HG03064 (cell line): ENCODE results near the gene PPEF1.
"Not testable (repeated sequence)": the region's sequence is repeated elsewhere in the genome, so short reads cannot be mapped to it uniquely, and the experiment has no call there.

ENCODE experiments used
- ATAC-seq: cut with Tn5 transposase; IDR thresholded peaks from one replicate; pipeline ENCODE4 v1.9.1; 2021; ENCODE audit warnings: low read depth; ENCODE audit not compliant: unreplicated experiment

PPEF1 gene

GRCh38 chrX:18789916-18790315 is 82.5 kb downstream of the PPEF1 start:
- no peak for ATAC-seq

DNA sequence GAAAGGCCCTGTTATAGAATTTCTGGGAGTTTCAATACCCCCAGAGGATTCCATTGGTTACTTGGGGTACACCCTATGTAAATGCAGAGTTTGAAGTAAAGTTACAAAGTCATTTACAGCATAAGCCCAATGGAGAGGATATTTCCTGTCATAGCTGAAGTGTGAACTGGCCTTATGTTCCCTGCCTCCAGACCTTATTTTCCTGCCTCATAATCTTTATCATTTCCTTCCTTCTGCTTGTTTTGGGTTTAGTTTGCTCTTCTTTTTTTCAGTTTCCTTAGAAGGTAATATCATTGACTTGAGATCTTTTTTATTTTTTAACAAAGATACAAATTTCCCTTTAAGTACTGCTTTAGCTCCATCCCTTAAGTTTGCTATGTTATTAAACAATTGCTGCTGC is 85.4 kb downstream of the PPEF1 start:
- no peak for ATAC-seq

DNA sequence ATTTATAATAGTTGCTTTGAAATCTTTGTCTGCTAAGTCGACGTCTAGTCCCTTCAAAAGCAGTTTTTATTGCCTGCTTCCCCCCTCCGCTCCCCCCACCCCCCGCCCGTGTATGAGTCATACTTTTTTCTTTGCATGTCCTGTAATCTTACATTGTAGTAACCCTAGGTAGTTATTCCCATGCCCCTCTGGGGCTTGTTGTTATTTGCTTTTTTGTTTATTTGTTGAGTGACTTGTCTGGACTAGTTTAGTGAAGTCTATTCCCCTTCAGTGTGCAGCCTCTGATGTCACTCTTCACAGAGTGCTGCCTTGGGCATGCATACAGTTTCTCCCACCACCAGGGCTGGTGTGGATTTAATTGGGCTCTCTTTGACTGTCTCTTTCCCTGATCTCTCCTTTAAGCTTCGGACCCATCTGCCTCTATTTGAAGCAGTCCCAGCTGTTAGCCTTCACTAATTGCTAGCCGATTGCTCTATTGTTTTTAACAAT is 86.2 kb downstream of the PPEF1 start:
- no peak for ATAC-seq

DNA sequence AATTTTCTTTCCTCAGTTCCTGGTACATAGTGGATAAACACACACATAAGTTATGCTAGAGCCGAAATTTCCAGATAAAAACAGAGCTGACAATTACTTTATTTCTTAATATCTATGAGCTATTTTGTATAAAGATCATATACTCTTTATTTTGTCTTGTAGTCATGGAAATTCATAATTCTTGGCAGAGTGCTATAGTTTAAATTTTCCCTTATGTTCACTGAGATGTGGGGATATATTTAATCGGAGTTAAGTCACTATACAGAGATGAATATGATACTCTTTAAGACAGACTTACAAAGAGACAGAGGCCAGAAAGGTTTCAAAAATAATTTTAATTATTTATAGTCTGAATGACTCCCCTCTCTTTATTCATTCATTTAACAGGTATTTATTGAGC is 89.7 kb downstream of the PPEF1 start:
- no peak for ATAC-seq

DNA sequence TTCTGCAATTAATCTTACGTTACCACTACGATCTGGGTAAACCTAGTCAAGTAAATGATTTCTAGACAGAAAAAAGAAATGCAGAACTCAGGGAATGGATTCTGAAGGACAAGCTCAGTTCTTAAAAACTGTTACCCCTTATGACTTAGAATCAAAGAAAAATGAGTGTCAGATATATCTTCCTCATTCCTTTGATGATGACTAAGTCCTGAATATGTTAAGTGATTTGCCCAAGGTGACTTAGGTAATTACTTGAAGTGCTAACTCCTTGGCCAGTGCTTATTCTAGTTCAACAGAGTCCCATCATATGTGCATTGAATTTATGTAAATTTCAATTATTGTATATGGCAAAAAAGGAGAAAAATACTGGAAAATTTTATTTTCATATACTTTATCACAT is 92.5 kb downstream of the PPEF1 start:
- ATAC-seq = no peak

DNA sequence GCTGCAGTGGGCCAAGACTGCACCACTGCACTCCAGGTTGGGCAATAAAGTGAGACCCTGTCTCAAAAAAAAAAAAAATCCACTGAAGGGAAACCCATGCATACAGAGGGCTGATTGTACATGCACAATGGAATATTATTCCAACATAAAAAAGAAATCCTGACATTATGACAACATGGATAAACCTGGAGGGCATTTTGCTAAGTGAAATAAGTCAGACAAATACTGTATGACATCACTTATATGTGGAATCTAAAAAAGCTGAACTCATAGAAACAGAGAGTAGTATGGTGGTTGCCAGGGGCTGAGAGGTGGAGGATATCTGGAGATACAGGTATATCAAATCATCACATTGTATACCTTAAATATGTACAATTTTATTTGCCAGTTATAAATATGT is 102.2 kb downstream of the PPEF1 start:
- ATAC-seq = no peak

DNA sequence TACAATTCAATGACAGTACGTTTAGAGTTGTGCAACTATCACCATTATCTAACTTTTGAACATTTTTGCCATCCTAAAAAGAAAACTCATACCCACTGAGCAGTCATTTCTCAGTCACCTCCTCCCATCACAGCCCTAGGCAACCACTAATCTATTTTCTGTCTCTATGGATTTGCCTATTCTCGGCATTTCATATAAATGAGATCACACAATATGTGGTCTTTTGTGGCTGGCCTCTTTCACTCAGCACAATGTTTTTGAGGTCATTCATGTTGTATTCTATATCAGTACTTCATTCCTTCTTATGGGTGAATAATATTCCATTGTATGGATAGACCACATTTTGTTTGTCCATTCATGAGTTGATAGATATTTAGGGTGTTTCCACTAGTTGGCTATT is 103.0 kb downstream of the PPEF1 start:
- ATAC-seq = no peak

GRCh38 chrX:18825375-18825774 is 117.9 kb downstream of the PPEF1 start:
- ATAC-seq = no peak

GRCh38 chrX:18828832-18829404 is 121.5 kb downstream of the PPEF1 start:
- ATAC-seq = no peak

DNA sequence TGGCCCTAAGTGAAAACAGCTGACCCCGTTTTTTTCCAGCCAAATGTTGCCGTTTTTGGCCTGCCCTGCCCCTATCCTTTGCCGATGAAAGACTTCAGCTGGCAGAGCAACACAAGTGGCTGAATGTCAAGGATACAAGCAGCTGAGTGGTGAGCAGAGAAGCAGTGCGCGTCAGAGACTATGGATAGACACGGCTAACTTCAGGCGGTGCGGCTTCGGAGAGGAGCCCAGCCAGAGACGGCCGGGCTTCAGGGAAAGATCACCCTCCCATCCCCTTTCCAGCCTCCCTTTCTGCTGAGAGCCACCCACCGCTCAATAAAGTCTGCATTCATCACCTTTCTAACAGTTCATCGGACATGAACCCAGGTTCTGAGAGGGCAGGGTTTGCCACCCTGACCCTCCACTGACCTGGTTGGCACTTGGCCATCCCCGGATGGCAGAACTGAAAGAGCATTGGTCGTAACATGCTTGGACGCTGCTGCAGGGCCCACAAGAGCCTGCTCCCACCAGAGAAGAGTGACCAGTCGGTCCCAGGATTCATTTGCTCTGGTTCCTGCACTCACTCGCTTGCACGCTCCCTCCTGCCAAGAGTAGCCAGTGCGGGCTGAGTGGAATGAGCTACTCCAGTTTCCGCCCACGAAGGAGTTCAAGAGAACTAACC is 125.8 kb downstream of the PPEF1 start:
- ATAC-seq = no peak

- ATAC-seq = not testable (repeated sequence)
Observed at GRCh38 chrX:18847901-18848300, 140.5 kb downstream of the PPEF1 start.

GRCh38 chrX:18855919-18856644 is 148.6 kb downstream of the PPEF1 start:
- peak; percentile 90 for ATAC-seq

GRCh38 chrX:18856645-18856997 is 149.2 kb downstream of the PPEF1 start:
- ATAC-seq = no peak

GRCh38 chrX:18861511-18861910 is 154.1 kb downstream of the PPEF1 start:
- no peak for ATAC-seq

GRCh38 chrX:18864390-18864920 is 157.0 kb downstream of the PPEF1 start:
- no peak for ATAC-seq

DNA sequence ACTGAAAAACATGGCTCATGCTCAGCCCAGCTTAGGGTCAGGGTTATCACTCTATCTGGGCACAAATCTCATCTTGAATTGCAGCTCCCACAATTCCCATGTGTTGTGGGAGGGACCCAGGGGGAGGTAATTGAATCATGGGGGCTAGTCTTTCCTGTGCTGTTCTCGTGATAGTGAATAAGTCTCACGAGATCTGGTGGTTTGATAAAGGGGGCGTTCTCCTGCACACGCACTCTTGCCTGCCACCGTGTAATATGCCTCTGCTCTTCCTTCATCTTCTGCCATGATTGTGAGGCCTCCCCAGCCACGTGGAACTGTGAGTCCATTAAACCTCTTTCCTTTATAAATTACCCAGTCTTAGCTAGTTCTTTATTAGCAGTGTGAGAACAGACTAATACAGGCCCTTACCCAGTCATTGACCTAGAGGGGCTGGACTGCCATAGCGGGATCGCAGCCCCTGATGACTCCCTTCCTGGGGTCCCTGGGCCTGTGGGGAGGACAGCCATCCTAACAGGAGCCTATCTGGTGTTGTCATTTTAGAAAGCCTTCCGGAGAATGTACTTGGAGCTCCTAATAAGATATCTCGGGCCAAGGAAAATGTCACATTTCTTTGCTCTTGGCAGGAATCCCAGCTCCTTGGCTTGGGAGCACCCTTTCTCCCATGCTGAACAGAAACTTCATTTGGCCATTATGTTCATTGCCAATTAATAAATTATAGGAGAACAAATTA is 163.9 kb downstream of the PPEF1 start:
- no peak for ATAC-seq

DNA sequence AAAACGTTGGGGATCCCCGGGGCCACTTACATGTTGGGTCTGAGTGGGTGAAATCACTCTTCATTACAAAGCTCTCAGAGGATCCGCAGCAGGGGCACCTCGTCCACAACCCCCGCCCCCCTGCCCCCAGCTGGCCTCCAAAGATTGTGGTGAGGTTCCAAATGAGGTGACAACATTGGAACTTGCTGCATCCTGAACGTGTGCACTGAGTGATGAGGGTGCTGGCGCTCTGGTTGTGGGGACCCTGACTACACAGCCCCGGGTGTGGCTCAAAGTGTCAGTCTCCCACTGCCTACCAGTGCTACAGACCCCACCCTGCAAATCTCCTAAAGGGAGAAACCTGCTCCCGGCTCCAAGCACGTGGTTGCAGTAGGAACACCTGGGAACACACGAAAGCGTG is 164.5 kb downstream of the PPEF1 start:
- ATAC-seq = no peak

GRCh38 chrX:18872621-18873020 is 165.2 kb downstream of the PPEF1 start:
- no peak for ATAC-seq

DNA sequence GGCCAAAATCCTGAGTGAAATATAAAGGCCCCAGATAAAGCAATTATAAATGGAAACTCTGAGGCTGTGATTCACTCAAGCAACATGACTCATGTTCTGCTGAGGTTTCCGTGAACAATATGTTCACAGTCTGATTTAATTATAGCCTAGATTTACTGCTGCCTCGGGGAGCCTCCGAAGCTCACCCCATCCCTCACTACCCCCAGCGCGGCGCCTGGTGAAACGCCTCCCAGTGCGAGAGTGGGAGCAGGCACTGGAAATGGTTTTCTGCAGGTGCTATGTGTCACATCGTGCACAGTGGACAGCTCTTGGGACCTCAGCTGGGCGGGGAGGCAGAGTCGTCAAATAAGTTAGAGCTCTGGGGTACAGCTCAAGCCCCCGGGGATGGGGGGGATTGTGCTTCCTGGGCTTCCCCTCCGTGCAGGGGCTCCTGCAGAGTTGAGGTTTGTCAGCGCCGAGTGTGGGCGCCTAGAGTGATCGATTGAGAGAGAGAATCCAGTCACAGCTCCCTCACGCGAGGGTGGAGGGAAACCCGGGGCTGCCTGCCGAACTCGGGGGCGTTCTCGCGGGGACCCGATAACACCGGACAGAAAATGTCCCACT is 165.8 kb downstream of the PPEF1 start:
- ATAC-seq = no peak

- no peak for ATAC-seq
Observed at GRCh38 chrX:18873836-18874235, 166.4 kb downstream of the PPEF1 start.
